Left kidney (tissue), 2 donors: ENCODE data around the gene HRH2. TPM values are rescaled to one million over a fixed set of nuclear protein-coding genes. Genes with fewer than 3 reads are reported as not detected.

ENCODE experiments used
- DNase-seq: peaks from one replicate; pipeline ENCODE4 v3.0.0-alpha.2; 2013
- polyA plus RNA-seq: library from polyadenylated mRNA; unstranded; fragments of 120-200 nt; gene quantifications from one replicate; pipeline ENCODE4 v1.2.1, GENCODE V29; 2013; ENCODE audit not compliant: insufficient read length

The HRH2 gene
- polyA plus RNA-seq, 1 donor: 2.6 TPM

DNA sequence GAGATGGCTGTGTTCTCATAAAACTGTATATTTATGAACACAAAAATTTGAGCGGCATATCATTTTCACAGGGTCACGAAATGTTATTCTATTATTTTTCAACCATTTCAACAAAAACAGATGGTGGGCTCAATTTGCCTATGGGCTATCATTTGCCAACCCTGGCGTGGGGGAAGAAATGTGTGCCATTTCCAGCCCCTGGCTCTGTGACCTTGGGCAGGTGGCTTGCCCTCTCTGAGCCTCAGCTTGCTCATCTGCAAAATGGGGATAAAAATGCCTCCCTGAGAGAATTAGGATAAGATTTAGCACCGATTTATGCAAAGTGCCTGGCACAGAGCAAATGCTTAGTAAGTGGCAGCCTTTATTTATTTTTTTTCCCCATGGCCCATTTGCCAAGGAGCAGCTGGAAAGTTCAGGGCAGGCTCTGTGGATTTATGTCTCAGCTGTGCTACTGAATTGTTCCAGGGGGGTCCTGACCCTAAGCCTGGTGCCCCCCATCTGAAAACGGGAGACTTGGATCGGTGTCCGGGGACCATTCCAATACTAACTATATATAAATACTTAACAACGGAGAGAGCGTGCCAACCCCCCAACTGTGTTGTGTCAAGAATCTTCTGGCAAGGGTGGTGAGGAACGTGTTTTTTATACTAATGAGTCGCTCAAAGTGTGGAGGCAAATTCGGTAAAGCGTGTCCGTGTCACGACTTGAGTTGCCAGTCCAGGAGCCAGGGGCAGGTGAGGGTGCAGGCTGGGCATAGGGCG lies 34.5 kb downstream of the HRH2 start:
- DNase-seq: no peak

DNA sequence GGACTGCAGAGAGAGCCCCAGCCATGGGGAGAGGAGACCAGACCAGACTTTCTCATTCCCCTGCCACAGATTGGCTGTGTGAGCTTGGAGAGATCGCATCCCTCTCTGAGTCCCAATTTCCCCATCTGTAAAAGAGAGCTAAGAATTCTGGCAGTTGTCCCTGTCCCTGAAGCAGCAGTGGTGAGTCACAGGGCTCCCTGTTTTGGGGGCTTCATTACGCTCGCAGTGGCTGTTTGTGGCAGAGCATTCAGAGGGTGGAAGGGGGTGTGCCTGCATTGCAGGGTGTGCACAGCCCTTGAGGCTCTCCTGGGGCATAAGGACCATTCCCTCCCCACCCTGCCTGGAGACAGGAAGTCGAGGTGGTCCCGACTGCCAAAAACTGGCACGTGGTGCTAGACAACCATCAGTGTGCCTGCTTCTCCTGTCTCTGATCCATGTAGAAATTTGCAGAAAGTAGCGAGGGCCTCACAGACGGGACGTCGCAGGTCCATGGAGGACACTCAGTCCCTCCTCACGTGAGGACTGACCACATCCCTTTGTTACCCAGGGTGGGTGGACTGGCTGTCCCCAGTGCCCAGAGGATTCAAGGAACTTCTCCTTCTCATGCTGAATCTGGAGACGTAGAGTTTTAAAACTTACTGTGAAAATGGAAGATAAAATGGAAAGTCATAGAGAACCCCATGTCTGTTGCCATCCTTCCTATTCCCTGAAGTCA lies 35.3 kb downstream of the HRH2 start:
- no peak for DNase-seq

DNA sequence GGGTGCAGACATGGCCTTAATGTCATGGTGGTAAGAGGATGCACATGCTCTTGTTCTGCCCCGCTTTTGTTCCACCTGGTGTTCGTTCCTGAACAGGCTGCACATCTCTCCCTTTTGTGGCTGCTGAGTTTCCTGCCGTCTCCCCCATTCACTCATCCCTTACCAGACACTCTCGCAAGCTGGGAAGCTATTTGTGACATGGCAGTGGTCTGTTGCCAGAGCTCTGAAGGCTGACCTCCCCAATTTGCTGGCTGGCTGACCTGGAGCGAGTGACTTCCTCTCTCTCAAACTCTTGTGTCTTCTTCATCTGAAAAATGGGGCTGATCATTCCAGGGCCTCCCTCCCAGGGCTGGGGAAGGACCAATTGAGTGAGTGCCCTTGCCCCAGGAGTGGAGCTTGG lies 35.9 kb downstream of the HRH2 start:
- no peak for DNase-seq

DNA sequence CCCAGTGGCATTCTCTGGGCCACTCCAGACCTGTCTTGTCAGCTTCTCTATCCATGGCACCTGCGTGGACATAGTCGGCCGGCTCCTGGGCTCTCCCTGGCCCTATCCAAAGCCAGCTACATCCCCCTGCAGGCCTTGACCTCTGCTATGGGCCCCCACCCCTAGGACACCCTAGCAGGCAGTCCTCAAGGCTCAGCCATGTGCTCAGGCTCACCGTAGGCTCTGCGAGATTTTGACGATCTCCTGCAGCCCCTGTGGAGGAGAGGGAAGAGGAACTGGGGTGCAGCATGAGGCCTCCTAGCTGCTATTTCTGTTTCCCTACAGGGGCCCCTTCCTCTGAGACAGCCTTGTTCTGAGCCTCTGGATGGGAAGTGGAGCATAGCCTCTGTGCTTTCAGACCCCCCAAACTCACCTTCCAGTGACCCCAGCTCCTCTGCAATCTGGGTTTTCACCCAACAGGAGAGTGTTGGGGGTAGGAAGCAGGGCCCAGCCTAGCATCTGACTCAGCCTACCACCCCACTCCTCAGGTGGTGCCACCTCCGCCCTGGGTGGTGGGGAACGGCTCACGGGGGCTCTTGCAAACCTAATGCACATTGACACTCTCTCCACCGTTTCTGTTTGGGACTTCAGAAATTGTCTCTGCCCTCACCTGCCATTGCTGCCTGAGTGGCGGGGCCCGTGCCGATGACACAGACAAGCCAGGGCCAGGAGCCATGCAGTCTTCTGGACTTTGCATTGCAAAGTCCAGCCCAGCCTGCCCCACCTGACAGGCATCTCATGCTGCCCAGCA lies 36.7 kb downstream of the HRH2 start:
- DNase-seq: no peak

DNA sequence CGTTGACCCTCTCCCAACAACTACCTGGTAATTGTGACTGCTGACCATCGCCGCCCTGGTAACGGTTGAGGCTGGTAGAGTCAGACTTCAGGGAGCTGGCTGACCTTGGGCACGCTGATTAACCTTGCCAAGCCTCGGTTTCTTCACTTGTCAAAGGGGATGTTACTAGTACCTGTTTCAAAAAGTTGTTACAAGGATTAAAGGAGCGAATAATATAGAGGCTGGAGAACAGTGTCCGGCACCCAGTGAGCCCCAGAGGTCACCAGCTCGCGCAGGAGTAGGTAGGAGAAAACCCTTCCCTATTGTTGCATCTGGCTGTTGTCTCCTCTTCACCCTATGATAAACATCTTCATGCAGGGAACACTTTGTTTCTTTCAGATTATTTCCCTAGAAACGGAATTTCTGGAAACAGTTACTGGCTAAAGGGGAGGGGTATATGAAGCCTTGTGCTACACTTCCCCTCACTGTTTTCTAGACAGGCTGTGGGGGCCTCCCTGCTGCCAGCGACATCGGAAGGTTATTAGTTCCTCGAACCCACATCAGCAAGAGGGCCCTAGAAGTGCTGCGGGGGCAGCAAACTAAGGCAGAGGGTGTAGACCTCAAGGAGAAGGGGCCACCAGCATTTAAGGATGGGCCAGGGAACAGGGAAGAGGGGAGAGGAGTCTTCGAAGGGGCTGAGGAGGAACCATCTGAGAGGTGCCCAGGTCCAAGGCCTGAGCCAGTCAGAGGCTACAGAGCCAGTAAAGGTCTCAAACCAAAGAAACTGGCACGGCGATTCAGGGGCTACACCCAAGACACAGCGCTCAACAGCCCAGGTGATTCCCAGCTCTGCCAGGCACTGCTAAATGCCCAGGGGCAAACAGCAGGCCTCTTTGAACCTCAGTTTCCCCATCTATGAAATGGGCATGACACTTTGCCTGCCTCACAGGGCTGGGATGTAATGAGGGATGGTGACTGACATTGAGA lies 37.6 kb downstream of the HRH2 start:
- no peak for DNase-seq

GRCh38 chr5:175696139-175696854 lies 38.4 kb downstream of the HRH2 start:
- no peak for DNase-seq

- DNase-seq: no peak
Measured at GRCh38 chr5:175696855-175697198, 39.0 kb downstream of the HRH2 start.

DNA sequence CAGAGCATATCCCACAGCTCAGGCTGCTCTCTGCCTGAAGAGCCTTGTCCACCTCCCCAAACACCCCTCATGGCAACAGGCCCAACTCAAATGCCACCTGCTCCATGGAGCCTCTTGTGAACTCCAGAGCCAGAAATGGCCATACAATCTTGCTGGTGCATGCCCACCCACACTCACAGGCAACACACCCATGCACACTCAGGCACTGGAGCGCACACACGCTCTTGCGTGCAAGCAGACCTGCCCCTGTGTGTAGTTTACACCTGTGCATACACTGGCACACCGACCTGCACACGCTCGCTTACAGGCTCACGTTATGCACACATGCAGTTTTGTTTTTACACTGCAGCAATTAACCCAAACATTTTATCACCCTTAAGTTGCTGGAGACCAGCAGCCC lies 40.0 kb downstream of the HRH2 start:
- no peak for DNase-seq

- no peak for DNase-seq
Measured at GRCh38 chr5:175698401-175699115, 40.7 kb downstream of the HRH2 start.

GRCh38 chr5:175700991-175701390 lies 43.1 kb downstream of the HRH2 start:
- DNase-seq: no peak

DNA sequence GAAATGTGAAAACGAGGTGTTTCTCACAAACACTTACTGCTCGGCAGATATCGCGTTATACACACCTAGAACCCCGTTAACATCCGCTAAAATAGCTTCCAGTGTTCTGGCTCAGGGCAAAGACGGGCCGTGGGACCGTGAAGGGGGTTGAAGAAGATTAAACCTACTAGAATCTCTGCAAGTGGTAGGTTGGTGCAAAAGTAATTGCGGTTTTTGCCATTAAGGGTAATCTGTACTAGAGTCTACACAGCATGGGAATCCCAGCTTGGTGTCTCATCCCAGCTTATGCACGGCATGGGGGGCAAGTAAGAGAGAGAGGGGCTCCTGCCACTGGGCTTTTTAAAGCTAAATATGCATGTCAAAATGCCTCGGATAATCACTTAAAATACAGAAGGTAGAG lies 43.9 kb downstream of the HRH2 start:
- DNase-seq: no peak

GRCh38 chr5:175706499-175706898 lies 48.6 kb downstream of the HRH2 start:
- DNase-seq: no peak

GRCh38 chr5:175707751-175708375 lies 50.0 kb downstream of the HRH2 start:
- DNase-seq: no peak

DNA sequence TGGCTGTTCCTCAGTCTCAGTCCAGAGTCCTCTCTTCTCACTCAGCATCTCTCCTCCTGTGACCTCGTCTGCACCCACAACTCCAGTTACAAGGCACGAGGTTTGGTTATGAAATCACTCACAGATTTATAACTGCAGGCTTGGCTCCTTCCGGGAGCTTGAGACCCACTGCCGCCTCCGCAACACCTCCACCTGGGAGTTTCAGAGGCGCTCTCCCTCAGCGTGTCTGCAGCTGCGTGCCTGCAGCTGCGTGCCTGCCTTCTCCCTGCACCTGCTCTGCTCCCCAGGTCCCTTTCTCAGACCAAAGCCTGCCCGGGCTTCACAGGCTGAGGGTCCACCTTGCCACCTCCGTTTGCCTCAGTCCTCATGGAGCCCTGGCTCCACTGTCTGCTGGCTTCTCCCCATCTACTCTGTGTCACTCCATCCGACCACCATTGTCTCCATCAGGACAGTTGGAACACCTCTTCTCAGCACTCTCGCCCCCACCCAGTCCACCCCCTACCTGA lies 51.5 kb downstream of the HRH2 start:
- DNase-seq: no peak

- DNase-seq: no peak
Measured at GRCh38 chr5:175710326-175710725, 52.5 kb downstream of the HRH2 start.

DNA sequence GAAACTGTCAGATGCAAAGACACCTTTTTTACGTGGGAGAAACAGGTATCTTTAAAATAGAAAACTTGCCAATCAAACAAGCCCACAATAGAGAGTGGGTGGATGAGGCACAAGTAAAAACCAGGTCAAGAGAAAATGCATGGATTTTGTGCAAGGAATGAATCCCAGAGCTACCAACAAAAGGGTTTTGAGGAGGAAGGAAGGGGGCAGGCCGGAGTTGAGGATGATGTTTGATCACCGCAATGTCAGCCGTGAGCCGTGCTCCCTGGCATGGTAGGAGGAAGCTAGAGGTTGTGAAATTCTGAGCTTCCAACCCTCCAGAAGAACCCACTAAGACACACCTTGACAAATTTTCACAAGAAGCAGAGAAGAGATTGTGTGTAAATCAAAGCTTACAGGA lies 53.2 kb downstream of the HRH2 start:
- no peak for DNase-seq

DNA sequence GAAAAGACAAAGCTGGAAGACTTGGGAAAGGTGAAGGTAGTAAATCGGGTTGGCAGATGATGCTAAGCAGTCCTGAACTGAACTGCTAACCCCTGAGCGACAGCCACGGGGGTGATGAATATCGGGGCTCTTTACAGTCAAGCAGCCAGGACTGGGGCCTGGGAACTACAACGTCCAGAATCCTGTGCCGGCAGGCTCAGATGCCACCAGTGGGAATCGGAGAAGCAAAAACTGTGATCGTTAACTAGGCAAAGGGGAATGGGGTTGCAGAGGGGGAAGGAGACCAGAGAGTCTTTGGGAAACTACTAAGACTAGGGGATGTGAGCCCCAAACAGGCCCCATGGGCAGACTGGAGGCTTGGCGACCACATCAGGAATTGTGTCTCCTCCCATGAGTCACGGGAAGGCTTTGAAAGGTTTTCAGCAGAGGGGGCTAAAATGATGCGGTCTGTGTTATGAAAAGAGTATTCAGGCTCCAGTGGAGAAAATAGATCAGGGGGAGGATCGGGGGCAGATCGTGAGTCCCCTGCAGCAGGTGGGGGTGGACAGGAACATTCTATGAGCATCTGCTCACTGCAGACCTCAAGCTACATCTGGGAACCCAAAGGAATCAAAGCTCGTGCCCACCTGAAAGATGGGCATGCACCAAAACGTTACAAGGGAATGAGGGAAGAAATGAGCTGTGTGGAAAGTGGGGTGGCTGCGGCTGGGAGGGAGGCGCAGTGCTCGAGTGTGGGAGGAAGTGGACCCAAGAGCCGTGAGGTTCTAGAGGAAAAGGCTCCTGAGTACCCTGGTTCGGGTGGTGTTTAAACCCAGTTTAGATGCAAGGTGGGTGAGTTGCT lies 53.8 kb downstream of the HRH2 start:
- DNase-seq: no peak

GRCh38 chr5:175712313-175712680 lies 54.4 kb downstream of the HRH2 start:
- no peak for DNase-seq

DNA sequence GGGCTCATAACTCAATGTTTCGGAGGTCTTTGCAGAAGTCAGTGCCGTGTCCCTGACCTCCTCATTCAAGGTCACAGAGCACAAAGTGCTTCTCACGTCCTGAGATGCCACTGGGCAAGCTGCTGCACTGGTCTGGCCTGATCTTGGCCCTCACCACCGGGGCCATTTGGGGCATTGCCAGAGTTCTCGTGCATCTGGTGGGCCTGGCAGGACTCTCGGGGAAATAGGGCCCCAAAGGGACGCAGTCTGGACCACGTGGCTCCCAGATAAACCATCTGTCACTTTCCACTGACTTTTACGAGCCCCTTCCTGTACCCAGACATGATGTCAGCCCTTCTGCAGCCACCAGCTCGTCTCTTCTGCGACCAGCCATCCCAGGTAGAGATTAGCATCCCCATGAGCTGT lies 54.8 kb downstream of the HRH2 start:
- no peak for DNase-seq
